Activated naive CD8-positive, alpha-beta T cell treated with anti-CD3 and anti-CD28 coated beads, Interleukin-2, amount 50 U/mL, for 24 hours (primary cell): ENCODE results near the gene USP9Y.

Experiments used
- ATAC-seq: fragments of 150-1000 bp; cut with Tn5 transposase; one replicate; pipeline ENCODE4 v1.10.0; 2021
- DNase-seq: peaks from one replicate; pipeline ENCODE4 v3.0.0; 2021
- H3K27ac Mint-ChIP-seq: one replicate; pipeline ENCODE4 v1.8.0; 2021; ENCODE audit warnings: mild to moderate bottlenecking, mixed read lengths
- H3K27me3 Mint-ChIP-seq: one replicate; pipeline ENCODE4 v1.8.0; 2021; ENCODE audit warnings: mixed read lengths
- H3K36me3 Mint-ChIP-seq: one replicate; pipeline ENCODE4 v1.8.0; 2021; ENCODE audit warnings: low read depth, mixed read lengths
- H3K4me1 Mint-ChIP-seq: one replicate; pipeline ENCODE4 v1.8.0; 2021; ENCODE audit warnings: mixed read lengths
- H3K4me3 Mint-ChIP-seq: one replicate; pipeline ENCODE4 v1.8.0; 2021; ENCODE audit warnings: mild to moderate bottlenecking, moderate library complexity, mixed read lengths
- H3K9me3 Mint-ChIP-seq: one replicate; pipeline ENCODE4 v1.8.0; 2021; ENCODE audit warnings: mixed read lengths

Gene USP9Y

DNA sequence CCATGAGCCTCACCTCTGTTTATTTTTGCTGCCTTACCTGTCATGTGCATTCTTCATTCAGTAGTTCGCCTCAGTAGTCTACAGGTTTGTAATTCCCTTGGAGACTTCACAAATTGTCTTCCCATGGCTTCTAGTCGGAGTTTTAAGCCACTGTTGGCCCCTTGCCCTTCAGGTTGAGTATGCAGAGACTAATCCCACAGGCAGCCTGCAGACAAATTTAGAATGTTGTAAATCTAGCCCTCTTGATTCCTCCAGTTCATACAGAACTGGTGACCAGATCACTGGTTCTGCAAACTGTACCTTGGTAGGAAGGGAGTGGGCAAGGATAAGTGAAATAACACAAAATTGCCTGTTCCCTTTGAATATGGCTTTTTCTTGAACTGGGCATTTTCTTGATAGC lies 33.0 kb downstream of the USP9Y start:
- no peak for ATAC-seq
- DNase-seq, result no peak
- Mint-ChIP-seq H3K27me3 (no peaks in the 10 kb centered on the region), H3K4me1 (peaks cover 20% of the 10 kb centered on the region), H3K4me3 (peak overlapping the region; percentile 35), H3K27ac (peak overlapping the region; percentile 83), H3K36me3 (peaks cover 13% of the 10 kb centered on the region), H3K9me3 (no peaks in the 10 kb centered on the region)

DNA sequence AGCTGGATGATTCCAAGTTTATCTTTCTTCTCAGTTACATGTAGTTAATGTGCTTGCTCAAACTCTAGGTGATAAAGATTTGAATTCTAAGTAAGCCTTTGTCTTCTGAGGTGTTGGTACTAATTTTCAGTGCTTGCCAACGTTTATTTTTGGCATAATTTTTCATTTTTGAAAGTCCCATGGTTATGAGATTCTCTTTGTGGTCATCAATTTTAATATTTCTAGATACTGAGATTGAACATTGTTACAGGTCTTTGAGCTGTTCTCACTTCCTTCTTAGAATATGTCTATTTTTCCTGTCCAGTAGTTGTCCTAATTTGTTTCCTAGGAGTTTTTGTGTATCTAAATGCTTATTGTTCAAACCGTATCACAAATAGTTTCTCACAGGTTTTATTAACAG lies 40.4 kb downstream of the USP9Y start:
- H3K27ac Mint-ChIP-seq, result no peak overlapping the region
- H3K9me3 Mint-ChIP-seq, result no peaks in the 10 kb centered on the region
- H3K4me3 Mint-ChIP-seq, result no peak overlapping the region
- no peaks in the 10 kb centered on the region for H3K27me3 Mint-ChIP-seq
- H3K36me3 Mint-ChIP-seq, result peaks cover 8% of the 10 kb centered on the region
- peaks cover 2% of the 10 kb centered on the region for H3K4me1 Mint-ChIP-seq
- DNase-seq (no peak), ATAC-seq (no peak)

DNA sequence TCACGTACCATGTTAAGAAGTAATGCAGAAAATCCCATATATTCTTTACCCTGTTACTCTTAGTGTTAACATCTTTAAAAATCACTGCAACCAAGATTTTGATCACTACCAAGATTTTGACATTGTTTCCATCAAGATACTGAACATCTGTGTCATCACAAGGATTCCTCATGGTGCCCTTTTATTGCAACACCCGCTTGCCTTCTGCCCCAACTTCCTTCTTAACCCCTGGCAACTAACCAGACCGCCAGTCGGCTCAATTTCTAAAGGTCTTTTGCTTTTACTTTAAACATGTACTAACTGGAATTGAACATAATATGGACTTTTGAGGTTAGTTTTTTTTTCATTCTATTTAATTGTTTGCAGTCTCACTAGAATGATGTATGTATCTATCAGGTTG lies 41.7 kb downstream of the USP9Y start:
- peaks cover 2% of the 10 kb centered on the region for H3K4me1 Mint-ChIP-seq
- peaks cover 15% of the 10 kb centered on the region for H3K36me3 Mint-ChIP-seq
- DNase-seq, result no peak
- H3K9me3 Mint-ChIP-seq, result no peaks in the 10 kb centered on the region
- H3K4me3 Mint-ChIP-seq, result no peak overlapping the region
- H3K27ac Mint-ChIP-seq, result no peak overlapping the region
- H3K27me3 Mint-ChIP-seq, result no peaks in the 10 kb centered on the region
- ATAC-seq, result no peak

DNA sequence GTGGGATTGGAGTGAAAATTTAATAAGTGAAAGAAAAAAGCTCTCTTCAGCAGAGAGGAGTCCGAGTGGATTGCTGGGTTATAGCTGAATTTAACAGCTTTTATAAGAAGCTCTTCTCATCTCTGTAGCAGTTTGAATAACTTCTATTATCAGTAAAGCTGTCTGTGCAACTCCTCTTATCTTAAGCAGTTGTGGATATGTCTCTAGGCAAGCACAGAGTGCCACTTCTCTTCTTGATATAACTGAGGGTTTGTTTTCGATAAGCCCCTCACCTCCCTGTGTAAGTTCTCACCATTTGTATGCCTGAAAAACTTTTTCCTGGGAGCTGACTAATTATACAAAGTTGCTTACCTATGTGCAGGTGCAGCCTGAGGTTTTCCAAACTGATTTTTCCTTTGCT lies 43.1 kb downstream of the USP9Y start:
- Mint-ChIP-seq H3K4me1 (peaks cover 7% of the 10 kb centered on the region), H3K27me3 (no peaks in the 10 kb centered on the region), H3K4me3 (no peak overlapping the region), H3K27ac (no peak overlapping the region), H3K36me3 (peaks cover 15% of the 10 kb centered on the region), H3K9me3 (no peaks in the 10 kb centered on the region)
- DNase-seq (no peak), ATAC-seq (no peak)

DNA sequence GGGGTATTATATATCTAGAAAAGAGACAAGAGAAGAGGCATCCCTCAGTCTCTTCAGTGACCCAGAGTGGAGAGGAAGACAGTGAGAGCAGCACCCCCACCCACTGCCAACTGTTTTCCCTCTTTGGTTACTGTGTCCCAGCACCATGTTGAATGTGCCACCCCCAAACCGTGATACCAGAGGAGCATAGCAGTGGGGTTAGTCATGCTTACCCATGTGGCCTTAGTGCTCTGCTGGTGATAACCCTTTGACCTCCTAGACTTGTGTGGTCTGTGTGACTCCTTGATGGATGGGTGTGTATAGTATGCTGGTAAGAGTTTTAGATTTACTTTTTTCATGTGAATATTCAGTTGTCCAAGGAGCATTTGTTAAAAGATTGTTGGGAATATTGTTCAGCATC lies 48.3 kb downstream of the USP9Y start:
- H3K27ac Mint-ChIP-seq, result no peak overlapping the region
- peaks cover 26% of the 10 kb centered on the region for H3K36me3 Mint-ChIP-seq
- H3K4me1 Mint-ChIP-seq, result peaks cover 12% of the 10 kb centered on the region
- H3K4me3 Mint-ChIP-seq, result no peak overlapping the region
- no peak for ATAC-seq
- DNase-seq, result no peak
- H3K27me3 Mint-ChIP-seq, result no peaks in the 10 kb centered on the region
- peaks cover 3% of the 10 kb centered on the region for H3K9me3 Mint-ChIP-seq

DNA sequence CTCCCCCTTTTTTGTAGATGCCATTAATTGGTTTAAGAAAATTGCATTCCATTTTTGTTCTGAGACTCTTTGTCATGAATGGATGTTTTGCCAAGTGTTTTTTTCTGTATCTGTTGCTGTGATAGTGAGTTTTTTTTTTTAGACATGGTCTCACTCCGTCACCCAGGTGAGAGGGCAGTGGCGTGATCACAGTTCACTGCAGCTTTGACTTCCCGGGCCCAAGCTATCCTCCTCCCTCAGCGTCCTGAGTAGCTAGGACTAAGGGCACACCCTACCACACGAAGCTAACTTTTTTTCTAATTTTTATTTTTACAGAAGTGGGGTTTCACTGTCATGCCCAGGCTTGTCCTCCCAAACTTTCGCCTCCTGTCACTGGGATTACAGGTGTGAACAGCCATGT lies 51.8 kb downstream of the USP9Y start:
- Mint-ChIP-seq H3K9me3 (peaks cover 3% of the 10 kb centered on the region), H3K36me3 (peaks cover 26% of the 10 kb centered on the region), H3K27me3 (no peaks in the 10 kb centered on the region), H3K4me1 (peaks cover 29% of the 10 kb centered on the region), H3K27ac (no peak overlapping the region), H3K4me3 (no peak overlapping the region)
- no peak for ATAC-seq
- no peak for DNase-seq

DNA sequence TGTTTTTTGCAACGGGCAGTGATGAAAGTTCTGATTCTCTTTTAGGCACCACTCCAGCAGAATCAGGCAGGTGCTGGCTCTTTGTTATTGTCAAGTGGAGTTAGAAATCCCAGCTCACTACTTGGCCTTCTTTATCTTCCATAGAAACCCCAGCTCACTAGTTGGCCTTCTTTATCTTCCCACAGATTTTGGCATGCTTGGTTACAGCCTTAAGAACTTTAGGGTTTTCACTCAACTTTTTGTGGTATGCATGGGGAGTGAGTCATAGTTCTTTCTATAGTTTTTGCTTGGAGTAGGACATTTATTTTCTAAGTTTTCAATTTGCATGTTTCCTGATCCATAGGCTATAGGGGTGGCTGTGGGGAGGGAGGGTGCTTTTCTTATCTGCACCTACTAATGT lies 55.0 kb downstream of the USP9Y start:
- H3K27ac Mint-ChIP-seq, result no peak overlapping the region
- H3K4me3 Mint-ChIP-seq, result no peak overlapping the region
- H3K9me3 Mint-ChIP-seq, result no peaks in the 10 kb centered on the region
- peaks cover 15% of the 10 kb centered on the region for H3K36me3 Mint-ChIP-seq
- H3K4me1 Mint-ChIP-seq, result peaks cover 19% of the 10 kb centered on the region
- ATAC-seq (peak; percentile 81), DNase-seq (no peak)
- no peaks in the 10 kb centered on the region for H3K27me3 Mint-ChIP-seq

DNA sequence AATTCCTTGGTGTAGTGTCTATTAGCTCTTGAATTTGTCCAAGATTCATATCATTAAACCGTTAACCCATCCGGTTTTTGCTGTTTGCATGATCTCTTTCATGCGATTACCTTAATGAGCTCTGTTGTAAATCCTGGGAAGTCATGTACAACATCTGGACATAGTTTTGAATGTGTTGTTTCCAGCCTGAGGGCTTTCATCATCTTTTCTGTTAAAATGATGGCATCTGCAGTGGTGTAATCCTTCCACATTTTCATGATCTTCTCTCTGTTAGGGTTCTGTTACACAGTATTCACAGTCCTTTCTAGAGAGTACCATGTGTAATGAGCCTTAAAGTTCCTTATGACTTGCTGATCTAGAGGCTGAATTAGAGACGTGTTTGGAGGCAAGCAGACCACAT lies 64.9 kb downstream of the USP9Y start:
- no peak overlapping the region for H3K4me3 Mint-ChIP-seq
- peaks cover 8% of the 10 kb centered on the region for H3K4me1 Mint-ChIP-seq
- H3K27ac Mint-ChIP-seq, result no peak overlapping the region
- peaks cover 2% of the 10 kb centered on the region for H3K36me3 Mint-ChIP-seq
- no peaks in the 10 kb centered on the region for H3K27me3 Mint-ChIP-seq
- H3K9me3 Mint-ChIP-seq, result no peaks in the 10 kb centered on the region
- no peak for ATAC-seq
- no peak for DNase-seq

DNA sequence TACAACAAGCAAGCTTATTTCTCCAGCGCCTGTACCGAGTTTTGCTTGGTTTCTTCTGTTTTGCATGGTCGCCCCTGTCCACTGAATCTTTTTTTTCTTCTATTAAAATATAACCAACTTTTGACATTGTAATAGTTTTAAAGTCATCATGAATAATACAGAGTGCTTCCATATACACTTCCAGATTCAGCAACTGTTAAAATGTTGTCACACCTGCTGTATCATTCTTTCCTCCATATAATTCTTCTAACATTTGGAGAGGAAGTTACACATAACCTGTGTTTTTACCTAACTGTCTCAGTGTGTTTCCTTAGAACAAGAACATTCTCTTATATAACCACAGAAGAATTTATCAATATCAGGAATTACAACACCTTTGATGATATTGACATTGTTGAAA lies 83.5 kb downstream of the USP9Y start:
- ATAC-seq (no peak), DNase-seq (no peak)
- Mint-ChIP-seq H3K36me3 (peaks cover 18% of the 10 kb centered on the region), H3K9me3 (no peaks in the 10 kb centered on the region), H3K4me1 (no peaks in the 10 kb centered on the region), H3K4me3 (no peak overlapping the region), H3K27ac (no peak overlapping the region), H3K27me3 (no peaks in the 10 kb centered on the region)

DNA sequence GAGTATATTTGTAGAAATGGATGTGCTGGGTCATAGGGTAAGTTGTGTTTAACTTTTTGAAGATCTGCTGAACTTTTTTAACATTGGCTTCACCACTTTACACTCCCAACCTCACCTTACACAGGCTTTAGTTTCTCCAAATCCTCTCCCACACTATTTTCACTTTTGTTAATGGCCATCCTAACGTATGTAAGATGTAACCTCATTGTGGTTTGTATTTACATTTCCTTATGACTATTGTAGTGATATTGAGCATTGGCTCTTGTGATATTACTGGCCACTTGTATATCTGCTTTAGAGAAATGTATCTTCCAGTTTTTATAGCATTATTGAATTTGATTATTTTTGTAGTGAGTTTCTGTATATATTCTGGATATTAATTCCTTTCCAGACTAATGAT lies 93.0 kb downstream of the USP9Y start:
- Mint-ChIP-seq H3K36me3 (peaks cover 24% of the 10 kb centered on the region), H3K27ac (no peak overlapping the region), H3K4me1 (peaks cover 7% of the 10 kb centered on the region), H3K4me3 (no peak overlapping the region), H3K27me3 (no peaks in the 10 kb centered on the region), H3K9me3 (no peaks in the 10 kb centered on the region)
- ATAC-seq (peak; percentile 36), DNase-seq (no peak)

DNA sequence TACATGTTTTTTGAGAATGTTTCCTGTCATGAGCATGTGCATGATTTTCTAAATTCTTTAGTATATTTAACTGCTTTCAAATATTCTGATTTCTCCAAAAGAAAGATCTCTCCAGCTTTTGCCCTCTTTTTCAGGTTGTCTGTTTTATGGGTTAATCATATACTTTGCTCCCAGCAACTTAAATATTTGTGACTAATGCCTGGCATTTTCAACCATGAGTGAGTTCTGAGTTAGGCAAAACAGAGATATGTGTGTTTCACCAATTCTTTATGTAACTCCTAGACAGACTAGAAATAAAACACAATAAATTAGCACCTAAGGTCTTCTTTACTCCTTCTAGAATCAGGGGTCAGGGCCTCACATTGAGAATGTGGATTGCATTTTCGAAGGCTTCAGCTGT lies 107.0 kb downstream of the USP9Y start:
- H3K27ac Mint-ChIP-seq, result no peak overlapping the region
- H3K9me3 Mint-ChIP-seq, result no peaks in the 10 kb centered on the region
- ATAC-seq, result no peak
- H3K4me3 Mint-ChIP-seq, result no peak overlapping the region
- peaks cover 7% of the 10 kb centered on the region for H3K36me3 Mint-ChIP-seq
- no peak for DNase-seq
- H3K4me1 Mint-ChIP-seq, result no peaks in the 10 kb centered on the region
- no peaks in the 10 kb centered on the region for H3K27me3 Mint-ChIP-seq

DNA sequence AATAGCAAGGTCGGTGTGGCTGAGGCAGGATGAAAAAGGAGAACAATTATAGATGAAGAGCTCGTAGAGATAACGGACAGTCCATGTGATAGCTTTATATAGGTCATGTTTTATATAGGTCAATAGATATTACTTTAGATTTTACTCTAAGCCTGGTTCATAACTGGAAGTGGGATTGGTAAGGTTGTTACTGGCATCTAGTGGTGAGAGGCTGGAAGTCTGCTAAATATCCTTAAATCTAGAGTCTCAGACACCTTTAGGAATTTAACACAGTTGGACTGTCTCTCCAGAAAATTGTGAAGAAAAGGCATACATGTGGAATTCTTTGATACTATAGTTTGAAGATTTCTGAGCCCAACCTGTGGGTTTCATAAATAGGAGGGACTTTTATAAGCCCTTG lies 108.0 kb downstream of the USP9Y start:
- ATAC-seq, result no peak
- H3K4me3 Mint-ChIP-seq, result no peak overlapping the region
- no peak overlapping the region for H3K27ac Mint-ChIP-seq
- H3K36me3 Mint-ChIP-seq, result peaks cover 5% of the 10 kb centered on the region
- DNase-seq, result no peak
- H3K9me3 Mint-ChIP-seq, result no peaks in the 10 kb centered on the region
- H3K4me1 Mint-ChIP-seq, result no peaks in the 10 kb centered on the region
- no peaks in the 10 kb centered on the region for H3K27me3 Mint-ChIP-seq

DNA sequence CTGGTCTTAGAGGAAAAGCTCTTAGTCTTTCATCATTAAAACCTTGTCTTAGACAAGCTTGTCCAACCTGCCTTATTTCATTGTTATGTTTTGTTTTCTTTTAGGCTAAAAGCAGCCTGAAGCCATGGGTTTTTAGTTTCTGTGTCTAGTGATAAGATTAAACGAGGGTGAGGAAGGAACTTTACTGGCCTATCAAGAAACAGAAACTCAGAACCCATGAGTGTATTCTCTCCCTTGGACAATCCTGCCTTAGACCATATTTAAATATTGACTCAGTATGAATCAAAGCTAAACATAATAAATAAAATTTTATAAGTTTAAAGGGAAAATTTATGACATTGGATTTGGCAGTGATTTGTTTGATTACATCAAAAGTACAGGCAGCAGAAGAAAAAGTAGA lies 122.4 kb downstream of the USP9Y start:
- Mint-ChIP-seq H3K9me3 (no peaks in the 10 kb centered on the region), H3K4me1 (no peaks in the 10 kb centered on the region), H3K36me3 (peaks cover 14% of the 10 kb centered on the region), H3K4me3 (no peak overlapping the region), H3K27ac (no peak overlapping the region), H3K27me3 (no peaks in the 10 kb centered on the region)
- ATAC-seq (no peak), DNase-seq (no peak)

DNA sequence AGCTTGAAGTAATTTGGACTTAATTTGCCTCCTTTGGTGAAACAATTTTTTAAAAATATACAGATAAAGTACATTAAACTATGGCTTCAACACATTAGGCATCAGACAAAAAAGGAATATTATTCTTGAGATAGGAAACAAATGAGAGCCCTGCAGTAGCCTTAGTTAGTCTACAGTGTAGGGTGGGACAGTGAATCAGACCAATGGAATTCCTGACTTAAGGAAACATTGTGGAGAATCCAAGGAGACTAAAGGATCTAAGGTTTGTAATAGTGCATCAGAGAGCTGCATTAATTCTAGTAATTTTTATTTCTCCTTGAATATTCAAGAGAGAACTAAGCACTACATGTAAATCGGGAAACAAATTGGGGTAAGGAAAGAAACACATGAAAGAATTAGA lies 125.8 kb downstream of the USP9Y start:
- ATAC-seq, result no peak
- Mint-ChIP-seq H3K4me3 (no peak overlapping the region), H3K27me3 (no peaks in the 10 kb centered on the region), H3K9me3 (no peaks in the 10 kb centered on the region), H3K36me3 (peaks cover 17% of the 10 kb centered on the region), H3K27ac (no peak overlapping the region), H3K4me1 (no peaks in the 10 kb centered on the region)
- no peak for DNase-seq

DNA sequence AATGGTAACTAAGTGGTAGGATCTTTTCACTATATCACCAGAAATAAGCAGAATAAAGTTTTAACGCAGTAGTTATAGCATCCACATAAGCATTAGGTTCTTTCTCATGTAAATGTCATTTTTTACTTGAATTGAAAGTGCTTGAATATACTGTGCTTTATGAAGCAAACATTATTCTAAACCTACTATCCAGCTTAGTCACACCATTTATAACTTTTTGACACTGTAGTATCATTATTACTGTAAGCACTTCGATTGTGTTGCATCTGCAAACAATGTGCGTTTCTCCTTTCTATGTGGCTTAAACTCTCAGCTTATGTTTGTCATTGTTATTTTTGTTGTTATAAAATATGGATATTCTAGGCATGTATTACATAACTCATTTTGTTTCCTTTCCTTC lies 132.3 kb downstream of the USP9Y start:
- ATAC-seq (no peak), DNase-seq (no peak)
- Mint-ChIP-seq H3K27ac (no peak overlapping the region), H3K4me1 (peaks cover 7% of the 10 kb centered on the region), H3K27me3 (no peaks in the 10 kb centered on the region), H3K36me3 (peaks cover 8% of the 10 kb centered on the region), H3K9me3 (no peaks in the 10 kb centered on the region), H3K4me3 (no peak overlapping the region)

DNA sequence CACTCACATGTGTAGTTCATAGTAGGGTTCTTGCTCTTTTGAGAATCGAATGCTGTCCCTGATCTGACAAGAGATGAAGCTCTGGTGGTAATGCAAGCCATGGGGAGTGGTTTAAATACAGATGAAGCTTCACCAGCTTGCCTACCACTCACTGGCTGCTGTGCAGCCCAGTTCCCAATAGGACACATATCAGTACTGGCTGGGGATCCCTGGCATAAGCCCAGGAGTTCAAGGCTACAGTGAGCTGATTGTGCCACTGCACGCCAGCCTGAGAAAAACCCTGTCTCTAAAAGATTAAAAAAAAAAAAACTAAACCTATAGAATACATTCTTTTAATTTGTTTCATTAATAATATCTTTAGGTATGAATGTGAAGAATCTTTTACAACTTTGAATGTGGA lies 136.5 kb downstream of the USP9Y start:
- H3K27ac Mint-ChIP-seq, result no peak overlapping the region
- H3K36me3 Mint-ChIP-seq, result peaks cover 3% of the 10 kb centered on the region
- ATAC-seq, result no peak
- H3K27me3 Mint-ChIP-seq, result no peaks in the 10 kb centered on the region
- no peak for DNase-seq
- peaks cover 10% of the 10 kb centered on the region for H3K4me1 Mint-ChIP-seq
- no peaks in the 10 kb centered on the region for H3K9me3 Mint-ChIP-seq
- no peak overlapping the region for H3K4me3 Mint-ChIP-seq
